ENCODE results near the gene MED7.

Gene MED7

GRCh38 chr5:157172403-157172802 lies 29.7 kb upstream of the MED7 start:
- no peak for TF ChIP-seq CTCF (IDR thresholded peaks at IDR 0.05; ENCODE audit: extremely low read depth, insufficient read depth, missing control alignments)
- in situ Hi-C loops (cut with MboI; ENCODE audit: low pct_unique_long_range_greater_than_20kb, low sequenced_read_pairs, unreplicated experiment), result no loop called here
- DNase-seq (ENCODE audit: low spot score), result peak; percentile 79

- no peak for TF ChIP-seq CTCF (IDR thresholded peaks at IDR 0.05; ENCODE audit: extremely low read depth, insufficient read depth, missing control alignments)
- in situ Hi-C loops (cut with MboI; ENCODE audit: low pct_unique_long_range_greater_than_20kb, low sequenced_read_pairs, unreplicated experiment), result no loop called here
- DNase-seq (ENCODE audit: low spot score), result no peak
Observed at GRCh38 chr5:157168286-157168685, 25.6 kb upstream of the MED7 start.

DNA sequence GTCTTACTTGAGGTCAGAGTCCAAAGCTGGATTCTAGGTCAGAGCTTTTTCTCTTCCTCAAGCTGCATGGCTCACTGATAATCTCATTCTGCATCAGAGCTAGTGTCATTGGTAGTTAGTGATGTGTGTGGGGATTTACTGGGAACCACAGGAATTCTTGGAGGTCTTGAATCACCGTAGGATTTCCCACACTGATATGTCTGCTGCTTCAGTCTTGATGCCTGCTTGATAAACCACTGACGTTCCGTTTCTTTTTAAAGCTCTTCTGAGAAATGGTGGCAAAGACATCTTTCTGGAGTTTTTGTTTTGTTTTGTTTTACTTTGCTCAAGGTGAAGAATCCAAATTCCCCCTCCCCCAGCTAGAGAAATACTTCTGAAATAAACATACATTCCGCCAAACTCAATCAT lies 24.6 kb upstream of the MED7 start:
- DNase-seq (ENCODE audit: low spot score), result no peak
- in situ Hi-C loops (cut with MboI; ENCODE audit: low pct_unique_long_range_greater_than_20kb, low sequenced_read_pairs, unreplicated experiment), result no loop called here
- no peak for TF ChIP-seq CTCF (IDR thresholded peaks at IDR 0.05; ENCODE audit: extremely low read depth, insufficient read depth, missing control alignments)

- TF ChIP-seq CTCF (IDR thresholded peaks at IDR 0.05; ENCODE audit: extremely low read depth, insufficient read depth, missing control alignments), result no peak
- in situ Hi-C loops (cut with MboI; ENCODE audit: low pct_unique_long_range_greater_than_20kb, low sequenced_read_pairs, unreplicated experiment), result no loop called here
- DNase-seq (ENCODE audit: low spot score), result no peak
Observed at GRCh38 chr5:157166214-157167213, 23.8 kb upstream of the MED7 start, which contains the start of gene GARIN3. GARIN3 (minus strand) TSS chr5:157166264; CDS start chr5:157166168, 96 bp downstream.

- no peak for DNase-seq (ENCODE audit: low spot score)
- in situ Hi-C loops (cut with MboI; ENCODE audit: low pct_unique_long_range_greater_than_20kb, low sequenced_read_pairs, unreplicated experiment), result no loop called here
- TF ChIP-seq CTCF (IDR thresholded peaks at IDR 0.05; ENCODE audit: extremely low read depth, insufficient read depth, missing control alignments), result no peak
Observed at GRCh38 chr5:157165668-157166067, 23.0 kb upstream of the MED7 start.

GRCh38 chr5:157165261-157165660 lies 22.6 kb upstream of the MED7 start:
- DNase-seq (ENCODE audit: low spot score), result no peak
- TF ChIP-seq CTCF (IDR thresholded peaks at IDR 0.05; ENCODE audit: extremely low read depth, insufficient read depth, missing control alignments), result no peak
- in situ Hi-C loops (cut with MboI; ENCODE audit: low pct_unique_long_range_greater_than_20kb, low sequenced_read_pairs, unreplicated experiment), result no loop called here

Data from GM13977 (cell line).